K562 (cell line): ENCODE data around the gene RPL7A. TPM values are rescaled to one million over a fixed set of nuclear protein-coding genes. Genes with fewer than 3 reads are reported as not detected.
A peak's percentile ranks its signal among the peaks of the same experiment; 100 is the strongest.

Source experiments
- ATAC-seq: fragments of 200-7000 bp; cut with Tn5 transposase; 3 replicates; pipeline ENCODE4 v1.9.1; 2020; ENCODE audit warnings: moderate library complexity
- BruUV-seq: library from RNA; stranded (reverse); fragments of 400-500 nt; replicated peaks from 2 replicates; lab custom pipeline; 2021; lab: Mats Ljungman, UMichigan
- CTCF ChIA-PET: fragments of 300-600 bp; formaldehyde crosslinking; extraction: SDS; loops from one replicate; lab custom pipeline; 2021; ENCODE audit warnings: low intra/inter-chr PET ratio; lab: Yijun Ruan, JAX
- POLR2A ChIA-PET: fragments of 300-600, 350-650 bp; sonication (Branson Sonifier 250); formaldehyde crosslinking; extraction: SDS; loops from one replicate; lab custom pipeline; 2021; ENCODE audit warnings: antibody characterized with exemption, inconsistent platforms; lab: Yijun Ruan, JAX
- DNase-seq, 4 experiments: peaks; one replicate each; pipeline versions ENCODE4 v3.0.0 to v3.0.0-alpha.2; 2011 to 2018; ENCODE audit warnings: low spot score in 3 of 4, mixed read lengths in 3 of 4; ENCODE audit errors: extremely low read depth in 1 of 4
- FAIRE-seq: peaks from 2 replicates; lab custom pipeline; 2011; peaks lifted over from hg19 to GRCh38; lab: Jason Lieb, UNC
- H2AFZ ChIP-seq: 2 replicates; pipeline ENCODE4 v1.6.0; 2011; ENCODE audit warnings: low read depth, low read length, control low read depth, inconsistent platforms
- H3K27ac ChIP-seq: fragments of 200-600 bp; 3 replicates; pipeline ENCODE4 v1.8.0; 2011; ENCODE audit warnings: low read depth, mild to moderate bottlenecking, control low read depth, inconsistent platforms, low read length, moderate library complexity, mixed read lengths; ENCODE audit errors: extremely low read depth
- H3K27me3 ChIP-seq, 2 experiments: fragments of 300-600 bp in 1 of 2; 2 replicates in 1 of 2; 3 replicates in 1 of 2; pipeline versions ENCODE4 v1.6.0 to v1.8.0; 2011; ENCODE audit warnings: inconsistent platforms in 2 of 2, low read length in 2 of 2, mild to moderate bottlenecking in 1 of 2, mixed read lengths in 1 of 2, moderate library complexity in 1 of 2; ENCODE audit not compliant: control insufficient read depth in 2 of 2, insufficient read depth in 2 of 2
- H3K36me3 ChIP-seq: fragments of 300-600 bp; 3 replicates; pipeline ENCODE4 v1.8.0; 2011; ENCODE audit warnings: mild to moderate bottlenecking, low read length, inconsistent platforms; ENCODE audit not compliant: control insufficient read depth, insufficient read depth
- H3K4me1 ChIP-seq, 2 experiments: fragments of 200-600 bp in 1 of 2; replicated peaks in 1 of 2; 2 replicates in 1 of 2; 3 replicates in 1 of 2; pipeline versions ENCODE4 v1.5.1 to v1.8.0; 2011; ENCODE audit warnings: inconsistent platforms in 2 of 2, low read length in 2 of 2, mild to moderate bottlenecking in 1 of 2, mixed read lengths in 1 of 2, moderate library complexity in 1 of 2; ENCODE audit not compliant: control insufficient read depth in 2 of 2, insufficient read depth in 2 of 2
- H3K4me2 ChIP-seq: 2 replicates; pipeline ENCODE4 v1.6.1; 2011; ENCODE audit warnings: low read length, control low read depth, inconsistent platforms, mixed read lengths; ENCODE audit not compliant: insufficient read depth
- H3K4me3 ChIP-seq: fragments of 200-600 bp; sonication (generic), shearing (Covaris generic); 2 replicates; pipeline ENCODE4 v1.5.1; 2016; ENCODE audit warnings: control low read depth, inconsistent platforms
- H3K79me2 ChIP-seq: fragments of 200-600 bp; 3 replicates; pipeline ENCODE4 v1.8.0; 2011; ENCODE audit warnings: low read length, inconsistent platforms; ENCODE audit not compliant: control insufficient read depth, insufficient read depth
- H3K9ac ChIP-seq, 2 experiments: 2 replicates each; pipeline versions ENCODE4 v1.6.0 to v1.6.1; 2011; ENCODE audit warnings: low read depth in 2 of 2, low read length in 2 of 2, control low read depth in 1 of 2, inconsistent platforms in 1 of 2, mild to moderate bottlenecking in 1 of 2, mixed read lengths in 1 of 2; ENCODE audit not compliant: insufficient read depth in 1 of 2
- H3K9me1 ChIP-seq: one replicate; pipeline ENCODE4 v1.6.0; 2011; ENCODE audit warnings: inconsistent platforms, mild to moderate bottlenecking, low read length, moderate library complexity; ENCODE audit not compliant: control insufficient read depth, insufficient read depth
- H3K9me3 ChIP-seq: replicated peaks from 2 replicates; pipeline ENCODE4 v1.5.1; 2011; ENCODE audit warnings: low read depth, low read length, inconsistent platforms; ENCODE audit not compliant: control insufficient read depth, insufficient read depth
- H4K20me1 ChIP-seq: replicated peaks from 2 replicates; pipeline ENCODE4 v1.6.1; 2011; ENCODE audit warnings: low read length, inconsistent platforms, mixed read lengths; ENCODE audit not compliant: control insufficient read depth, insufficient read depth
- KLF10 ChIP-seq: fragments of 250-450 bp; sonication (Bioruptor Pico); IDR thresholded peaks from 2 replicates; pipeline ENCODE4 v1.6.1; 2021; ENCODE audit warnings: matching md5 sums
- MITF ChIP-seq: IDR thresholded peaks from 2 replicates; pipeline ENCODE4 v1.6.1; 2014; ENCODE audit warnings: antibody characterized with exemption
- POLR2G ChIP-seq: fragments of 200-400 bp; formaldehyde crosslinking; IDR thresholded peaks from 2 replicates; pipeline ENCODE4 v1.6.1; 2017; ENCODE audit warnings: low read depth, mild to moderate bottlenecking, antibody characterized with exemption, low read length, moderate library complexity
- PPARD ChIP-seq: fragments of 250-450 bp; sonication (Bioruptor Pico); IDR thresholded peaks from 2 replicates; pipeline ENCODE4 v1.8.0; 2022; ENCODE audit warnings: inconsistent platforms, mild to moderate bottlenecking, moderate library complexity
- RBFOX2 ChIP-seq: fragments of 200-400 bp; formaldehyde crosslinking; IDR thresholded peaks from 2 replicates; pipeline ENCODE4 v1.6.1; 2017; ENCODE audit warnings: low read depth, mild to moderate bottlenecking, low read length, moderate library complexity
- SMARCE1 ChIP-seq: fragments of 450-650 bp; IDR thresholded peaks from 2 replicates; pipeline ENCODE4 v1.7.1; 2016; ENCODE audit warnings: mild to moderate bottlenecking
- ZBTB7A ChIP-seq: IDR thresholded peaks from 2 replicates; pipeline ENCODE4 v1.6.1; 2011; ENCODE audit warnings: low read depth, mild to moderate bottlenecking, low read length, moderate library complexity, borderline replicate concordance; ENCODE audit not compliant: control insufficient read depth
- ZSCAN29 ChIP-seq: fragments of 450-650 bp; IDR thresholded peaks from 2 replicates; pipeline ENCODE4 v1.6.1; 2017
- WGBS: fragments of 100-300 bp; shearing (Covaris generic); methylation state at CpG from one replicate; pipeline ENCODE4 v1.1.6; 2016; ENCODE audit warnings: low coverage, mixed read lengths; ENCODE audit not compliant: insufficient coverage; ENCODE audit errors: missing lambda C conversion rate; 5-methylcytosine and 5-hydroxymethylcytosine counted together
- in situ Hi-C: fragments of 300-500 bp; cut with MboI; formaldehyde crosslinking; loops from 4 replicates; pipeline ENCODE4 v1.15.0; 2018; ENCODE audit warnings: inconsistent platforms, mixed read lengths
- intact Hi-C: fragments of 100-400 bp; cut with micrococcal nuclease; formaldehyde crosslinking; loops from 2 replicates; pipeline ENCODE4 v1.14.2; 2022
- polyA plus RNA-seq, 8 experiments: library from polyadenylated mRNA; depleted of rRNA in 4 of 8; stranded (reverse) in 5 of 8; unstranded in 3 of 8; fragments of >200 nt; fragmentation: Nextera tagmentation in 2 of 8; fragmentation: Illumina TruSeq in 1 of 8; extraction: Ambion mirVana in 2 of 8; extraction: Trizol in 1 of 8; gene quantifications; 2 replicates each; pipeline versions ENCODE4 v1.2.1 to v1.2.3, GENCODE V29; 2011 to 2014; ENCODE audit warnings: inconsistent platforms in 1 of 8, missing spikeins in 1 of 8
- total RNA-seq, 7 experiments: library from RNA; depleted of rRNA in 6 of 7; stranded (reverse); fragments of >200 nt in 6 of 7; fragmentation: Illumina TruSeq in 2 of 7; extraction: Trizol in 2 of 7; gene quantifications; 2 replicates each; pipeline versions ENCODE4 v1.2.1 to v1.2.3, GENCODE V29; 2011 to 2021; ENCODE audit warnings: low replicate concordance in 1 of 7

RPL7A gene
- total and polyA plus RNA-seq, 9 of the 15 experiments (the other 6 are each of a cell fraction or from before 2014, with no cell fraction given): 1,935 to 3,760 (median 2,652) TPM

- TF ChIP-seq RBFOX2 (peak; percentile 39; the same call in 1 of the 2 replicates), ZSCAN29 (no peak)
- BruUV-seq: no TSS peak
- CTCF ChIA-PET: no interaction called here
These were observed 7.1 kb upstream of the RPL7A start for GRCh38 chr9:133340916-133341315.

GRCh38 chr9:133341369-133342068 is 6.5 kb upstream of the RPL7A start:
- intact Hi-C loops: no loop called here
- FAIRE-seq: no peak
- POLR2A ChIA-PET: interaction anchor here (0.5 to 2.7 kb wide), 5 partner anchors 9 to 107 kb away, joined by 3 to 18 read pairs (median 5); no protein-coding TSS in a partner anchor

More at GRCh38 chr9:133340916-133341315, 7.1 kb upstream of the RPL7A start:
- H3K27me3 ChIP-seq: no peaks in the 10 kb centered on the region; a peak in 1 of 5 replicates
- H3K4me1 ChIP-seq: peaks cover 3 to 29% of the 10 kb centered on the region in 2 experiments; a peak in 4 of 5 replicates
- WGBS: 93% methylated on average over 13 of the region's 13 CpGs
- no peak overlapping the region for H2AFZ ChIP-seq
- H3K9ac ChIP-seq: peak overlapping the region in 1 of 2 experiments; percentile 73; a peak in 2 of 4 replicates
- DNase-seq: no peak
- POLR2A ChIA-PET: interaction anchor here (2.7 kb wide), 1 partner anchor 10 kb away, joined by 18 read pairs; no protein-coding TSS in a partner anchor
- no peak for ATAC-seq
- no peak overlapping the region for H3K4me3 ChIP-seq
- H3K27ac ChIP-seq: no peak overlapping the region
- peaks cover 13% of the 10 kb centered on the region for H3K79me2 ChIP-seq
- no peak for FAIRE-seq
- H3K9me1 ChIP-seq: no peaks in the 10 kb centered on the region
- in situ Hi-C loops (no loop called here), intact Hi-C loops (no loop called here)
- H4K20me1 ChIP-seq: peaks cover 1% of the 10 kb centered on the region; the same call in 1 of the 2 replicates
- no peaks in the 10 kb centered on the region for H3K9me3 ChIP-seq
- H3K36me3 ChIP-seq: peaks cover 78% of the 10 kb centered on the region; the same call in 2 of the 3 replicates
- H3K4me2 ChIP-seq: no peak overlapping the region

More at GRCh38 chr9:133341369-133342068, 6.5 kb upstream of the RPL7A start:
- Histone ChIP-seq H3K9ac (peak overlapping the region in 1 of 2 experiments; percentile 80; a peak in 2 of 4 replicates), H3K27me3 (no peaks in the 10 kb centered on the region)
- TF ChIP-seq MITF: no peak
- TF ChIP-seq ZBTB7A: no peak
- no peak for TF ChIP-seq SMARCE1
- no peak for TF ChIP-seq PPARD (CRISPR knock-in tag)
- TF ChIP-seq KLF10 (CRISPR knock-in tag): no peak
- TF ChIP-seq POLR2G: 0 out of 2 replicates have a peak, but pooled peaks have one; percentile 6
- TF ChIP-seq, all 486 proteins: peak for 1
- Histone ChIP-seq H3K27ac (no peak overlapping the region), H3K79me2 (peaks cover 14% of the 10 kb centered on the region), H4K20me1 (peaks cover 2% of the 10 kb centered on the region; the same call in 1 of the 2 replicates), H3K4me3 (no peak overlapping the region), H3K36me3 (peaks cover 83% of the 10 kb centered on the region), H3K9me3 (no peaks in the 10 kb centered on the region), H3K9me1 (no peaks in the 10 kb centered on the region), H3K4me2 (no peak overlapping the region), H2AFZ (no peak overlapping the region), H3K4me1 (peaks cover 9 to 31% of the 10 kb centered on the region in 2 experiments; a peak in 4 of 5 replicates)
- no peak for DNase-seq
- CTCF ChIA-PET: no interaction called here
- no peak for ATAC-seq
- BruUV-seq: no TSS peak
- 90% methylated on average over 14 of the region's 15 CpGs for WGBS
- in situ Hi-C loops: no loop called here
